HAP-1 (cell line): Measurements from ENCODE around the gene ATP5F1E.
"Not testable (repeated sequence)": the region's sequence is repeated elsewhere in the genome, so short reads cannot be mapped to it uniquely, and the experiment has no call there.

Experiments
- DNase-seq, 2 experiments: peaks; one replicate each; pipeline ENCODE4 v3.0.0-alpha.2; 2016 to 2020; ENCODE audit warnings: low spot score in 2 of 2
- H3K27me3 ChIP-seq: fragments of 250-450 bp; sonication (Bioruptor Pico); 2 replicates; pipeline ENCODE4 v1.5.1; 2020; ENCODE audit warnings: low read depth, mild to moderate bottlenecking, moderate library complexity
- H3K36me3 ChIP-seq: fragments of 250-450 bp; sonication (Bioruptor Pico); replicated peaks from 2 replicates; pipeline ENCODE4 v1.5.1; 2020; ENCODE audit warnings: mild to moderate bottlenecking
- H3K4me1 ChIP-seq: fragments of 250-450 bp; sonication (Bioruptor Pico); 2 replicates; pipeline ENCODE4 v1.5.1; 2020; ENCODE audit warnings: mild to moderate bottlenecking
- H3K4me3 ChIP-seq: fragments of 250-450 bp; sonication (Bioruptor Pico); 2 replicates; pipeline ENCODE4 v1.5.1; 2020; ENCODE audit warnings: mild to moderate bottlenecking, moderate library complexity
- H3K9me3 ChIP-seq: fragments of 250-450 bp; sonication (Bioruptor Pico); 2 replicates; pipeline ENCODE4 v1.5.1; 2020; ENCODE audit warnings: mild to moderate bottlenecking, moderate library complexity
- in situ Hi-C: fragments of 300-500 bp; cut with MboI; formaldehyde crosslinking; loops from 3 replicates; pipeline ENCODE4 v1.14.3; 2020; ENCODE audit warnings: low sequenced_read_pairs, inconsistent platforms, mixed read lengths

The ATP5F1E gene

GRCh38 chr20:59055302-59055701 is 23.2 kb upstream of the ATP5F1E start:
- Histone ChIP-seq H3K4me1 (no peaks in the 10 kb centered on the region), H3K9me3 (no peaks in the 10 kb centered on the region), H3K4me3 (no peak overlapping the region), H3K36me3 (no peaks in the 10 kb centered on the region), H3K27me3 (peaks cover 16% of the 10 kb centered on the region)
- in situ Hi-C loops, result no loop called here
- no peak for DNase-seq

DNA sequence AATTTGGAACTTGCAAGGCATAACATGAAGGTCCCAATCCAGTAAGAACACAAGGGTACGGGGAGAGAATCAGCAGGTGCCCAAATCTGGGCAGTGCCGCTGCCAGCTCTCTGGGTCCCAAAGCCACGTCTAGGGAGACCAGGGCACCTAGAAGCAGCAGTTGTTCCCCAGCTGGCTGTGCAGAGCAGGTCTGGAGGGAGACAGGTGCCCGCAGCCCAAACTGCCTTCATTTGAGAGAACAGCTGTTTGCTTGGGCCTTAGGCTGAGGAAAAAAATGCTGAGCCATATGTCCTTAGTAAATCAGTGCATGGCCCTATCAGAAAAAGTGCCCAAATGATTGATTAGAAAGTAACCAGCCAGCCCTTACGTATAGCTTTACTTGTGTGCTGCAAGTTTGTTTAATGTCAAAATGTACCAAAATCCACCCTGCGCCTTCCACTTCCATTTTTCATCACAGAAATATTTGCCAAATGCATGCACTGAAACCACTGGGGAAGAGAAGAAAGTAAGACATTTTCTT is 19.6 kb upstream of the ATP5F1E start:
- no peak for DNase-seq
- in situ Hi-C loops, result no loop called here
- Histone ChIP-seq H3K36me3 (no peaks in the 10 kb centered on the region), H3K9me3 (no peaks in the 10 kb centered on the region), H3K27me3 (peaks cover 22% of the 10 kb centered on the region), H3K4me1 (no peaks in the 10 kb centered on the region), H3K4me3 (no peak overlapping the region)

DNA sequence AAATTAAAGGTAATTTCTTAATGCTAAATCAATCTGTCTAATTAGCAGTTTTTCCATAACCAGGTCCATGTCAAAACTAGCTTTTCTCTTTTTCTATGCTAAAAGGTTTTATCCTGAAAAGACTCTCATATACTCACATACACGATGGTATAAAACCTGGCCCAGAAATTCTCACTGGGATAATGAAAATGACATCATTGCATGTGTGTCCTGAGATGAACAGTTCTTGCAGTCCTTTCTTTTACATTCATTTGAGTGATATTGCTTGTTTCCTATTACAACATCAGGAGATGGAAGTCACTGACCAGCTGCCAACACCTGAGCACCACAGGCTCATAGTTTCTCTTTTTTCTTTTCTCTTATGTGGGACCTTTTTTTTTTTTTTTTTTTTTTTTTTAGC is 18.3 kb upstream of the ATP5F1E start:
- Histone ChIP-seq H3K36me3 (no peaks in the 10 kb centered on the region), H3K27me3 (peaks cover 22% of the 10 kb centered on the region), H3K4me1 (no peaks in the 10 kb centered on the region), H3K4me3 (no peak overlapping the region), H3K9me3 (no peaks in the 10 kb centered on the region)
- no peak for DNase-seq
- in situ Hi-C loops, result no loop called here

GRCh38 chr20:59048681-59049030 is 16.5 kb upstream of the ATP5F1E start:
- no peaks in the 10 kb centered on the region for H3K4me1 ChIP-seq
- H3K9me3 ChIP-seq, result no peaks in the 10 kb centered on the region
- no peak for DNase-seq
- no peak overlapping the region for H3K4me3 ChIP-seq
- H3K27me3 ChIP-seq, result peaks cover 19% of the 10 kb centered on the region
- in situ Hi-C loops, result loop anchor here (25.0 kb wide), 1 partner anchor 889 kb away; the partner anchor contains the start of genes FAM217B, PPP1R3D and SYCP2
- no peaks in the 10 kb centered on the region for H3K36me3 ChIP-seq

DNA sequence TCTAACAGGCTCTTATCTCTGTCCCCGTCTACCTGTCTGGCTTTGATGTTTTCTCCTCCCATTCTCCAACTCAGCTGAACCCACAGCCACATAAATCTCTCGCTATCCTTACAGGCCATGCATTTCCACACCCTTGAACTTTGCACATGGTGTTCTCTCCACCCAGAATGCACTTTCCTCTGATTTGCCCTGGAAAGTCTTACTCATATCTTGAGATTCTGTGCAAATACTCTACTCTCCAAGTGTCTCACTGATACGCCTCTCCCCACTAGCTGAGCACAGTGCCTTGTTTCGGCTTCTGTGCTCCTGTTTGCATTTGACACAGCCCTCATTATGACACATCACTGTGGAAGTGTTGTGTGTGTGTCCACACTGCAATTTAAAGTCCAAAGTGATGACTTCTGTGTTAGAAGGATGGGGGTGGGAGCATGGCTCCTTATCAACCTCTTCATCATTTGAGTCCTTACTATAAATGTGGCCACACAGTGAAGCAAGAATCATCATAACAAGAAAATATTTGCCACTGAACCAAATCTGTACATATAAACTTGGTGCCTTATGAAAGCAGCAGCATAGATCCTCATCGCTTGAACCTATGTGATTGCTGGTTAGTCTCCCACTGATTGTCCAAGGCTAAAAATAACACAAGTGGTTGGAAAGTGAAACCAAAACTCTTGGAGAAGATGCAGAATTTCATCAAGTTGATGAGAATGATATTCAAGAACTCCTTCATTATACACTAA is 16.0 kb upstream of the ATP5F1E start:
- Histone ChIP-seq H3K36me3 (no peaks in the 10 kb centered on the region), H3K4me1 (peaks cover 4% of the 10 kb centered on the region), H3K9me3 (no peaks in the 10 kb centered on the region), H3K27me3 (peaks cover 15% of the 10 kb centered on the region), H3K4me3 (no peak overlapping the region)
- in situ Hi-C loops, result loop anchor here (25.0 kb wide), 1 partner anchor 889 kb away; the partner anchor contains the start of genes FAM217B, PPP1R3D and SYCP2
- DNase-seq, result no peak

DNA sequence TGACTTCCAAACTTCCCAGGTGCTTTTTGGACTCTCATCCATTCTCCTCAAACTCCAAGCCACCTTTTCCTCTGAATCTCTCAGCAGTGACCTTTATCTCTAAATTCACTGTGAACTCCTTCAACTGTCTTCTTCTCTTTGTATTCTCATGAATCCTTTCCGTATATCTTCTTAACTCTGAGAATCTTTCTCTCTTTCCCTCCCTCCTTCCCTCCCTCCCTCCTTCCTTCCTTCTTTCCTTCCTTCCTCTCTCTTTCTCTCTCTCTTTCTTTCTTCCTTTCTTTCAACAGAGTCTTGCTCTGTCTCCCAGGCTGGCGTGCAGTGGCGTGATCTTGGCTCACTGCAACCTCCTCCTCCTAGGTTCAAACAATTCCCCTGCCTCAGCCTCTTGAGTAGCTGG is 14.7 kb upstream of the ATP5F1E start:
- in situ Hi-C loops, result loop anchor here (25.0 kb wide), 1 partner anchor 890 kb away; the partner anchor contains the start of genes FAM217B, PPP1R3D and SYCP2
- DNase-seq, result no peak
- peaks cover under 1% of the 10 kb centered on the region; the same call in 1 of the 2 replicates for H3K36me3 ChIP-seq
- H3K4me3 ChIP-seq, result no peak overlapping the region
- H3K9me3 ChIP-seq, result no peaks in the 10 kb centered on the region
- H3K27me3 ChIP-seq, result peaks cover 6% of the 10 kb centered on the region; the same call in 1 of the 2 replicates
- peaks cover 9% of the 10 kb centered on the region for H3K4me1 ChIP-seq

GRCh38 chr20:59044796-59045195 is 12.7 kb upstream of the ATP5F1E start:
- peaks cover 6% of the 10 kb centered on the region; the same call in 1 of the 2 replicates for H3K27me3 ChIP-seq
- H3K4me1 ChIP-seq, result peaks cover 21% of the 10 kb centered on the region
- H3K36me3 ChIP-seq, result peaks cover 14% of the 10 kb centered on the region
- in situ Hi-C loops, result loop anchor here (25.0 kb wide), 1 partner anchor 893 kb away; the partner anchor contains the start of genes FAM217B, PPP1R3D and SYCP2
- H3K4me3 ChIP-seq, result no peak overlapping the region
- H3K9me3 ChIP-seq, result no peaks in the 10 kb centered on the region
- DNase-seq, result no peak

DNA sequence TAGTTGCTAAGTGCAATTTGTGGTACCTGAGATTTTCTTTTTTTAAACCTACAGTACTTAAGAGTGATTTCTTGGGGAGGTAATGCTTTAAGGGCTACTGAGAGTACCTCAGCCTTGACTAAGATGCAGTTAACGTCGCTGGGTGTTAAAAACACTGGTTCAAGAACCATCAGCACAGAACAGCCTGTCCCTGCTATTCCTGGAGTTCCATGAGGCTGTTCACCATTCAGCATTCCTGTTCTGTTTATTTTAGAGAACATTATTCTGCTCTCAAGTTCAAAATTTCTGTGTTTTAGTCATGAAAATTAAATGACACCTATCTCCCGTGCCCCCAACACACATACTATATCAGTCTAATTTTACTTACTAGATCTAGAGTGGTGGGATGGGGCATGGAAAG is 12.2 kb upstream of the ATP5F1E start:
- Histone ChIP-seq H3K9me3 (no peaks in the 10 kb centered on the region), H3K27me3 (peaks cover under 1% of the 10 kb centered on the region; the same call in 1 of the 2 replicates), H3K36me3 (peaks cover 14% of the 10 kb centered on the region), H3K4me3 (no peak overlapping the region), H3K4me1 (peaks cover 25% of the 10 kb centered on the region)
- in situ Hi-C loops, result loop anchor here (25.0 kb wide), 1 partner anchor 893 kb away; the partner anchor contains the start of genes FAM217B, PPP1R3D and SYCP2
- no peak for DNase-seq

DNA sequence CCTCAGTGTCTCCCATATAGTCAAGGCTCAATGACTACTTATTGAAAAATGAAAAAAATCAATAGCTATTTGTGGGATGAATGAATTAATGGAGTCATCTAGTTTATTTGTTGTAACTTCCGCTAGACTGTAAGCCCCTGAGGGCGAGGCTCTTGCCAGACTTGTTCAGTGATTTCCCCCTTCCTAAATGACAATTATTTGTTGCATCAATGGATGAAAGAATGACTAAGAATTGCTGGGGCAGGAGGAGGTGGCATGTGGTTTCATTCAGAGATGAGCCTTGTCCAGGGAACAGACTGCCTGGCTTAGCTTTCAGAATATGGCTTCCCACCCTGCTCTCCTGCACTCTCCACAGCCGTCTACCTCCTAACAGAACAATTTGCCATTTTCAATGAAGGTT is 11.6 kb upstream of the ATP5F1E start:
- no peak for DNase-seq
- H3K4me1 ChIP-seq, result peaks cover 31% of the 10 kb centered on the region
- H3K36me3 ChIP-seq, result peaks cover 14% of the 10 kb centered on the region
- H3K27me3 ChIP-seq, result no peaks in the 10 kb centered on the region
- in situ Hi-C loops, result loop anchor here (25.0 kb wide), 1 partner anchor 894 kb away; the partner anchor contains the start of genes FAM217B, PPP1R3D and SYCP2
- H3K4me3 ChIP-seq, result no peak overlapping the region
- H3K9me3 ChIP-seq, result no peaks in the 10 kb centered on the region

DNA sequence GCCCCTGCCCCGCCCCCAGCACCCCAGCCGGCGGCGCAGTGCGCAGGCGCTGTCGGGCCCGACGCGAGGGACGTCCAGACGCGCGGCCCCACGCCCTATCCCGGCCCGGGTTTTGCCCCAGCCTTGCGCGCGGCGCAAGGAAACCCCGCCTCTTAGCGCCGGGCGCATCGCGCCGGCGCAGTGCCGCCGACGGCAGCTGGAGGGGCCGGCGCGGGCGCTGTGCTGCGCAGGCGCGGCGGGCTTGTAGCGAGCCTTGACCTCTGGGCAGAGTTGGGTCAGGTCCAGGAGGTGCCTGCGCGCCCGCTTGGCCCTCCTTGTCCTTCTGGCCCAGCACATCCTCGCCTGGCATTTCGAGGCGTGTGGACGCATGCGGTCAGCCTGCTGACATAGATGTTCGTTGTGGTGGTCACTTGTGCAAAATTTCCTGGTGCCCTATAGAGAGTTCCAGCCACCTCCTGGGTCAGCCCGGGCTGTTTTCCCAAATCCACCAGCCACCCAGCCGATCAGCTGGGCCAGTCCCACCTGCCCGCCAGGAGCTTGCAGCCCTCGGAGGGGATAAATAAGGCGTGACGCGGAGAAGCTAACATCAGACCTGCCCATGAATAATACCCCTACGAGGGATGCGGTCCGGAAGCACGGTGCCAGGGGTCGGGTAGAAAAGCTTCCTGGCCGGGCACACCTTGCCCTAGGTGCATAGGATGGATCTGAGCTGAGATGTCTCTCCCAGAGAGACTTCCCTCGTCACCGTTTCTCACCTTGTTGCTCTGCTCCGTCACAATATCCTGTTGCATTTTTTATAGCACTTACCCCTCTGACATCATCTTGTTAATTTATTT is 10.9 kb upstream of the ATP5F1E start:
- no peaks in the 10 kb centered on the region for H3K9me3 ChIP-seq
- peaks cover 18% of the 10 kb centered on the region for H3K36me3 ChIP-seq
- H3K4me1 ChIP-seq, result peaks cover 31% of the 10 kb centered on the region
- no peaks in the 10 kb centered on the region for H3K27me3 ChIP-seq
- peak overlapping the region; percentile 79 for H3K4me3 ChIP-seq
- in situ Hi-C loops, result loop anchor here (25.0 kb wide), 1 partner anchor 894 kb away; the partner anchor contains the start of genes FAM217B, PPP1R3D and SYCP2
- peak; percentile 80 to 93 for DNase-seq

- no peaks in the 10 kb centered on the region for H3K9me3 ChIP-seq
- peaks cover 26% of the 10 kb centered on the region for H3K36me3 ChIP-seq
- peaks cover 34% of the 10 kb centered on the region for H3K4me1 ChIP-seq
- in situ Hi-C loops, result loop anchor here (25.0 kb wide), 1 partner anchor 895 kb away; the partner anchor contains the start of genes FAM217B, PPP1R3D and SYCP2
- H3K27me3 ChIP-seq, result no peaks in the 10 kb centered on the region
- H3K4me3 ChIP-seq, result peak within 1 kb of the TSS; percentile 79
- DNase-seq, result peak in 1 of 2 experiments; percentile 43
Measured at GRCh38 chr20:59042151-59042795, 10.1 kb upstream of the ATP5F1E start, which contains the start of gene PRELID3B. PRELID3B (minus strand) TSS chr20:59042786; CDS start chr20:59042730, 56 bp downstream.

DNA sequence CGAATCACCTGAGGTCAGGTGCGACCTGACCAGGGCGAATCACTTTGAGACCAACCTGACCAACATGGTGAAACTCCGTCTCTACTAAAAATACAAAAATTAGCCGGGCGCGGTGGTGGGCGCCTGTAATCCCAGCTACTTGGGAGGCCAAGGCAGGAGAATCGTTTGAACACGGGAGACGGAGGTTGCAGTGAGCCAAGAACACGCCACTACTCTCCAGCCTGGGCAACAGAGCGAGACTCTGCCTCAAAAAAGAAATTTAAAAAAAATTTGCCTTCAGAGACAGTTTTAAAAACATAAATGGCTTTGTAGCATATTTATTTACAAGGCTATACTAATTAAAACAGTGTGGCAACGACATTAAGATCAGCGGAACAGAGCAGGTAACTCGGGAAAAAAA is 9.4 kb upstream of the ATP5F1E start:
- not testable (repeated sequence) for DNase-seq, H3K27me3 ChIP-seq, H3K9me3 ChIP-seq
- Histone ChIP-seq H3K36me3 (peaks cover 32% of the 10 kb centered on the region), H3K4me3 (peak overlapping the region; percentile 79), H3K4me1 (peaks cover 34% of the 10 kb centered on the region)
- in situ Hi-C loops, result loop anchor here (25.0 kb wide), 1 partner anchor 896 kb away; the partner anchor contains the start of genes FAM217B, PPP1R3D and SYCP2

DNA sequence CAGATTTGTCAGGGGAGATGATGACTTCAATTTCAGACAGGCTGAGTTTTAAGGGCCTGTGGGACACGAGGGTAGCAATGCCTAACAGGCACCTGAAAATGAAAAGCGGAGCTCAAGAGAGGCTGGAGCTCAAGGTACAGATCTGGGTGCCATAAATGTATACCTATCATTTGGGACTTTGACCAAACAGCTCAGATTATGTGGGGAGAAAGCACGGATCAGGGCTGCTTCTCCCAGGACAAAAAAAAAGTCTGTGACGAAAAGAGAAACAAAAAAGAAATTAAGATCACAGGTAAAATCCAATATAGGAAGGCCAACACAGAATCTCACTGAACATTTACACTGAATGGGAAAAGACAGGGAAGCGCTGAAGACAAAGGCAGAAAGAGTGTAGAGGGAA is 8.5 kb upstream of the ATP5F1E start:
- H3K4me3 ChIP-seq, result peak overlapping the region; percentile 79
- no peaks in the 10 kb centered on the region for H3K9me3 ChIP-seq
- no peak for DNase-seq
- peaks cover 34% of the 10 kb centered on the region for H3K4me1 ChIP-seq
- H3K27me3 ChIP-seq, result no peaks in the 10 kb centered on the region
- H3K36me3 ChIP-seq, result peaks cover 40% of the 10 kb centered on the region
- in situ Hi-C loops, result loop anchor here (25.0 kb wide), 1 partner anchor 897 kb away; the partner anchor contains the start of genes FAM217B, PPP1R3D and SYCP2
